Esophagus squamous epithelium (tissue), 4 donors: ENCODE measurements around the gene LIMK2.

Source experiments
- CTCF ChIP-seq, 6 experiments: fragments of 450-650 bp in 4 of 6; fragments of 200-600 bp in 2 of 6; sonication (generic) in 2 of 6; IDR thresholded peaks; one replicate each; pipeline ENCODE4 v1.5.1; 2016 to 2019; ENCODE audit warnings: antibody characterized with exemption in 6 of 6, mild to moderate bottlenecking in 4 of 6, moderate library complexity in 4 of 6
- POLR2A ChIP-seq, 4 donors: fragments of 450-650 bp; IDR thresholded peaks; one replicate each; pipeline ENCODE4 v1.6.1; 2017; ENCODE audit warnings: antibody characterized with exemption in 4 of 4, mild to moderate bottlenecking in 4 of 4, moderate library complexity in 3 of 4

GRCh38 chr22:31328544-31328960 is 116.5 kb downstream of the LIMK2 start:
- TF ChIP-seq POLR2A (IDR thresholded peaks at IDR 0.05) (no peak), CTCF (IDR thresholded peaks at IDR 0.05) (no peak)
